Lower lobe of right lung (tissue), 2 donors: Measurements from ENCODE around the gene CORO2B. TPM values are rescaled to one million over a fixed set of nuclear protein-coding genes. Genes with fewer than 3 reads are reported as not detected.
A peak's percentile ranks its signal among the peaks of the same experiment; 100 is the strongest.

ENCODE experiments used
- ATAC-seq, 2 donors: fragments of 200-7000 bp; cut with Tn5 transposase; one replicate each; pipeline ENCODE4 v1.9.1; 2020 to 2022; ENCODE audit warnings: mild to moderate bottlenecking in 2 of 2, moderate library complexity in 2 of 2
- DNase-seq: peaks from one replicate; pipeline ENCODE4 v3.0.0-alpha.2; 2020
- H3K27ac ChIP-seq: fragments of 200-600 bp; one replicate; pipeline ENCODE4 v1.8.0; 2022
- H3K27me3 ChIP-seq: fragments of 200-600 bp; one replicate; pipeline ENCODE4 v1.8.0; 2022; ENCODE audit warnings: low read depth
- H3K36me3 ChIP-seq: fragments of 200-600 bp; one replicate; pipeline ENCODE4 v1.8.0; 2022; ENCODE audit warnings: mild to moderate bottlenecking
- H3K4me1 ChIP-seq: fragments of 200-600 bp; one replicate; pipeline ENCODE4 v1.8.0; 2022
- H3K4me3 ChIP-seq: fragments of 200-600 bp; one replicate; pipeline ENCODE4 v1.8.0; 2022; ENCODE audit warnings: mild to moderate bottlenecking
- H3K9me3 ChIP-seq: fragments of 200-600 bp; one replicate; pipeline ENCODE4 v1.8.0; 2022
- intact Hi-C: fragments of 100-400 bp; cut with DNase I; formaldehyde crosslinking; loops from one replicate; pipeline ENCODE4 v1.11.0; 2022
- total RNA-seq: library from RNA; stranded (reverse); fragmentation: NEBNext Ultra II Directional; extraction: Animal tissue kit (Norgen Biotek cat#: 25700); gene quantifications from one replicate; pipeline ENCODE4 v1.2.1, GENCODE V29; 2021
- TF ChIP-seq, protein P1 (sequence below): fragments of 200-600 bp; IDR thresholded peaks from one replicate; pipeline ENCODE4 v1.8.0; 2022; ENCODE audit warnings: antibody characterized with exemption, mild to moderate bottlenecking
- donor health status: DM: no; HTN: yes; CAD: no; lungs with severe emphysema.

Gene CORO2B
- total RNA-seq, 1 donor from 2014 or later = 6.8 TPM

DNA sequence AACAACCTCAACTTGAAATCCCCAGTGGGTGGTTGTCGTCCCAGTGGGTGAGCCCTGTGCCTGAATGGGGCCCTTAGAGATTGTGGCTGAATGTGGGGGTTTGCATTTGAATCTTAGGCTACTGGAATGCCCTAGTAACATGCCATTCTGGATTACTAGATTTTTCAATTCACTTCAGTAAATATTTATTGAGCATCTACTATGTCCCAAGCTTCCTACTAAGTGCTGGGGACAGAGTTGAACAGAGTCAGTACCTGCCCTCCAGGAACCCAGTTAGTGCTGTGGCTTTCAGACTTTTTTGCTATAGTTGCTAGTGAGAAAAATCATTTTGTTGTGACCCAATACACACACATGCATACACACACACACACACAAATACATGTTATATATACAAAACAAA, 39.0 kb downstream of the CORO2B start:
- TF ChIP-seq, protein P1, sequence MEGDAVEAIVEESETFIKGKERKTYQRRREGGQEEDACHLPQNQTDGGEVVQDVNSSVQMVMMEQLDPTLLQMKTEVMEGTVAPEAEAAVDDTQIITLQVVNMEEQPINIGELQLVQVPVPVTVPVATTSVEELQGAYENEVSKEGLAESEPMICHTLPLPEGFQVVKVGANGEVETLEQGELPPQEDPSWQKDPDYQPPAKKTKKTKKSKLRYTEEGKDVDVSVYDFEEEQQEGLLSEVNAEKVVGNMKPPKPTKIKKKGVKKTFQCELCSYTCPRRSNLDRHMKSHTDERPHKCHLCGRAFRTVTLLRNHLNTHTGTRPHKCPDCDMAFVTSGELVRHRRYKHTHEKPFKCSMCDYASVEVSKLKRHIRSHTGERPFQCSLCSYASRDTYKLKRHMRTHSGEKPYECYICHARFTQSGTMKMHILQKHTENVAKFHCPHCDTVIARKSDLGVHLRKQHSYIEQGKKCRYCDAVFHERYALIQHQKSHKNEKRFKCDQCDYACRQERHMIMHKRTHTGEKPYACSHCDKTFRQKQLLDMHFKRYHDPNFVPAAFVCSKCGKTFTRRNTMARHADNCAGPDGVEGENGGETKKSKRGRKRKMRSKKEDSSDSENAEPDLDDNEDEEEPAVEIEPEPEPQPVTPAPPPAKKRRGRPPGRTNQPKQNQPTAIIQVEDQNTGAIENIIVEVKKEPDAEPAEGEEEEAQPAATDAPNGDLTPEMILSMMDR = no peak
- H3K27ac ChIP-seq = no peak overlapping the region
- intact Hi-C loops = no loop called here
- no peaks in the 10 kb centered on the region for H3K9me3 ChIP-seq
- ATAC-seq = no peak
- DNase-seq = no peak
- H3K27me3 ChIP-seq = no peaks in the 10 kb centered on the region
- H3K4me3 ChIP-seq = no peak overlapping the region
- peaks cover 37% of the 10 kb centered on the region for H3K4me1 ChIP-seq
- H3K36me3 ChIP-seq = no peaks in the 10 kb centered on the region

DNA sequence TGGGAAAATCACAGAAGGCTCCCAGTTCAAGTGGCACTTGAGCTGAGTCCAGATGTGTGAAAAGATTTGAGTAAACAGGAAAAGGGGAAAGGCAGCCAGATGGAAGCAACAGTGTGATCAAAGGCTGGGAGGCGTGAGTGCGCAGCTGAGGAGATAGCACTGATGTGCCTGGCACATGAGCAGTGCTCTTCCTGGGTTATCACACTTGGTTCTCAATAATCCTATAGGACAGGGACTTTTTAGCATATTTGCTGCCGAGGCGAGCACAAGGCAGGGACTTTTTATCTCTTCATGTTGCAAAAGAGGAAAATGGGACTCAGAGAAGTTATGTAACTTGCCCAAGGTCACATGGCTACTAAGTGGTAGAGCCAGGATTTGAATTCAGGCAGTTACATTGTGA, 39.6 kb downstream of the CORO2B start:
- Histone ChIP-seq H3K27ac (no peak overlapping the region), H3K4me3 (no peak overlapping the region), H3K27me3 (no peaks in the 10 kb centered on the region), H3K9me3 (no peaks in the 10 kb centered on the region), H3K36me3 (no peaks in the 10 kb centered on the region), H3K4me1 (peaks cover 41% of the 10 kb centered on the region)
- ATAC-seq = no peak
- no peak for DNase-seq
- intact Hi-C loops = no loop called here
- TF ChIP-seq, protein P1 = no peak

DNA sequence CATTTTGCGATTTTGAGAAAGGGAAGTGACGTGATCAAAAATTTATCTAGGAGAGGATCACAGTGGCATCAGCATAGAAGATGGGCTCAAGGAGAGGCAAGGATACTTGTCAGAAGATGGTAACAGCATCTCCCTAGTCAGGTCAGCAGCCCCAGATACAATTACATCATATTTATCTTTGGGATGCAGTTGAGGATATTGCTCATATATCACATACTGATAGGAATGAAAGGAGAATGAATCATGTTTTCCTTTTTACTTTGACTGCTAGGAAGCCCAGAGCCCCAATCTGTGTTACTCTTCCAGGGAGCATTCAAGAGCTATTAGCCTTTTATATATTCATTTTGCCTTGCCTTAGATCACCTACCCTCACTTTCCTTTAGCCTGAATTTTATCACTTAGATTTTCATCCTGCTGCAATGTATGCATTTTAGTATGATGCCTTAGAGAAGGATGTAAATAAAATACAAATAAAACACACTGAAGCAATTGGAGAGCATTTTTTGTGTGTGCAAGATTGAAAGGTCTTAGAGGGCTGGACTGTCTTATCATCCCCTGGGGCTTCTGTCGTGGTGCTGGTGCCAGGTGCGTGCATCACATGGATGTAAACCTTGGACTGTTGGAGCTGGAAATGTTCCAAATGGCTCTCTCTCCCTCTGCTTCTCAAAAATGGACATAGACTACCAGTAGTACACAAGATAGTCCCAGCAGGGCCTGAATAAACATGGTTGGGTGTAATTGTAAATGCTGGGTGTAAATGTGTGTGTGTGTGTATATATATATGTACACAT, 40.3 kb downstream of the CORO2B start:
- Histone ChIP-seq H3K27me3 (no peaks in the 10 kb centered on the region), H3K4me3 (no peak overlapping the region), H3K36me3 (no peaks in the 10 kb centered on the region), H3K4me1 (peaks cover 40% of the 10 kb centered on the region), H3K27ac (no peak overlapping the region), H3K9me3 (no peaks in the 10 kb centered on the region)
- ATAC-seq (no peak), DNase-seq (no peak)
- intact Hi-C loops = no loop called here
- TF ChIP-seq, protein P1 = no peak

DNA sequence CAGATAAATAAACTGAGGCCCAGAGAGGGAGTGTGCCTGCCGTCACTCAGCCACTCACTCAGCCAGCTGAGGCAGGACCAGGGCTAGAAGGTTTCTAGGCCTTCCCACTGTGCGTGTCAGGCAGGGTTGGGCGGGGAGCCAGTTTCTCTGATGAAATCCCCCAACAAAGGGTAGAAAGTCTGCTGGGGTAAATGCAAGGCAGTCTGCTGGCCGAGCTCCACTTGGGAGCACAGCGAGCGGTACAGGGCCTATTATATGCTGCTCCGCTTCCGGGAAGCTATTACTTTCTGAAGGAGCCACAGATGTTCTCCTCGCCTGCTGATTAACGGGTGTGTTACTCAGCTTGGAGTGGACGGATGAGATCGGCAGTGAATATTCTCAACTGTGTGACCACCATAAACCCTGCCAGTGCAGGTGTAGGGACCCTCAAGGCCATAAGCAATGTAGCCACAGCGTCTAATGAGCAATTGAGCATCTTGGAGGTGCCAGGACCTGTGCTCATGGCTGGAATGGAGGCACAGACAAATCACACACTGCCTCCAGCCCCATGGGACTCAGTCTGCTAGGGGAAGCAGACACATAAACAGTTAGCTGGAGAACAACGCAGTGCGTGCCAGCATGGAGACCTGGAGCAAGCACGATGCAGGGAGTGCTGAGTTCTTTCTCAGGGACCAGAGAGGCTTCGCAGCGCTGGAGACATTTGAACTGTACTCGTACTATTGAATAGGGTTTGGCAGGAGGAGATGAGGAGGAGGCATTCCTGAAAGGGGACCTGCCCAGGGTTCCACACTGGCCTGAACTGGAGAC, 42.1 kb downstream of the CORO2B start:
- Histone ChIP-seq H3K4me3 (peak overlapping the region; percentile 11), H3K36me3 (no peaks in the 10 kb centered on the region), H3K27ac (peak overlapping the region; percentile 64), H3K27me3 (no peaks in the 10 kb centered on the region), H3K9me3 (no peaks in the 10 kb centered on the region), H3K4me1 (peaks cover 29% of the 10 kb centered on the region)
- TF ChIP-seq, protein P1 = no peak
- peak; percentile 70 for DNase-seq
- intact Hi-C loops = no loop called here
- ATAC-seq = peak; percentile 68 to 77

DNA sequence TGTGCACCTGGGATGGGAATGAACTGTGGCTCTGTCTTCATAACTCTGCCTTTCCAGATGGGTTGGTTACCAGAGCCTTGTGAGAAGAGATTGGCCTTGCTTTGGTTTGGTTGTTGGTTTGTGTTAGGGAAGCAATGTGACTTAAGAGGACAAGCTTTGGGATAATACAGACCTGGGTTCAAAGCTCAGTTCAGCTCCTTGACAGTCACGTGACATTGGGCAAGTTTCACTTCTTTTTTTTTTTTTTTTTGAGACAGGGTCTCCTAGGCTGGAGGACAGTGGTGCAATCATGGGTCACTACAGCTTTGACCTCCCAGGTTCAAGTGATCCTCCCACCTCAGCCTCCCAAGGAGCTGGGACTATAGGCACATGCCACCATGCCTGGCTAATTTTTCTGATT, 42.7 kb downstream of the CORO2B start:
- H3K36me3 ChIP-seq = no peaks in the 10 kb centered on the region
- H3K27ac ChIP-seq = peak overlapping the region; percentile 64
- H3K4me1 ChIP-seq = peaks cover 29% of the 10 kb centered on the region
- no peaks in the 10 kb centered on the region for H3K27me3 ChIP-seq
- TF ChIP-seq, protein P1 = no peak
- peak overlapping the region; percentile 11 for H3K4me3 ChIP-seq
- ATAC-seq = no peak
- no peak for DNase-seq
- intact Hi-C loops = no loop called here
- no peaks in the 10 kb centered on the region for H3K9me3 ChIP-seq
